AG04449 (cell line): ENCODE data around the gene VSIR.

Experiments
- CTCF ChIA-PET: fragments of 350-600 bp; formaldehyde crosslinking; extraction: SDS; loops from one replicate; lab custom pipeline; 2021; ENCODE audit warnings: antibody characterized with exemption; lab: Yijun Ruan, JAX
- POLR2A ChIA-PET: fragments of 400-600, 350-600 bp; formaldehyde crosslinking; extraction: SDS; loops from one replicate; lab custom pipeline; 2020; ENCODE audit warnings: antibody characterized with exemption, inconsistent platforms; lab: Yijun Ruan, JAX
- DNase-seq: peaks from one replicate; pipeline ENCODE4 v3.0.0-alpha.2; 2010; ENCODE audit warnings: low read depth, low spot score
- H3K4me3 ChIP-seq: 2 replicates; pipeline ENCODE4 v1.5.1; 2011; ENCODE audit warnings: low read depth, mild to moderate bottlenecking, control low read depth, low read length
- TF ChIP-seq, protein P1 (sequence below): IDR thresholded peaks from one replicate; pipeline ENCODE4 v1.5.1; 2011; ENCODE audit warnings: mild to moderate bottlenecking, moderate library complexity, low read length, control low read depth, inconsistent platforms; ENCODE audit not compliant: insufficient read depth; ENCODE audit errors: missing control alignments

Gene VSIR

DNA sequence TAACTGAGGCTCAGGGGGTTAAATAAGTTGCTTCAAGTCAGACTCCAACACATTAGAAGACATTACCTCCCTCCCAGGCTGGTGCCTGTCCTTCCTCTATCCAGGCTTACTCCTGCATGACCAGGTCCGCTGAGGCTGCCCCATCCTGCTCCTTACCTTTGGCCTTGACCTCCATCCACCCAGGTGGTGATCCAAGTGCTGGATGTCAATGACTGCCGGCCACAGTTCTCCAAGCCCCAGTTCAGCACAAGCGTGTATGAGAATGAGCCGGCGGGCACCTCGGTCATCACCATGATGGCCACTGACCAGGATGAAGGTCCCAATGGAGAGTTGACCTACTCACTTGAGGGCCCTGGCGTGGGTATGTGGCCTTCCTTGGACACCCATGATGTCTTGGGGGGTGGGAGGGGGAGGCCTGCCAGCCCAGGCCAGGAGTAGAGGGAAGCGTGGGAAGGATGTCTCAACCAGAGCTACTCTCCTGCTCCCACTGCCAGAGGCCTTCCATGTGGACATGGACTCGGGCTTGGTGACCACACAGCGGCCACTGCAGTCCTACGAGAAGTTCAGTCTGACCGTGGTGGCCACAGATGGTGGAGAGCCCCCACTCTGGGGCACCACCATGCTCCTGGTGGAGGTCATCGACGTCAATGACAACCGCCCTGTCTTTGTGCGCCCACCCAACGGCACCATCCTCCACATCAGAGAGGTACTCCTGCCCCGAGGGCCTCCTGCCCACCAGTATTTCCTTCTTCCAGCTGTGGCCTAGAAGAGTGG, 29.6 kb upstream of the VSIR start:
- no peak for DNase-seq
- CTCF ChIA-PET: interaction anchor here (1.8 kb wide), 1 partner anchor 10 kb away, joined by 9 read pairs; no protein-coding TSS in a partner anchor
- POLR2A ChIA-PET: no interaction called here

DNA sequence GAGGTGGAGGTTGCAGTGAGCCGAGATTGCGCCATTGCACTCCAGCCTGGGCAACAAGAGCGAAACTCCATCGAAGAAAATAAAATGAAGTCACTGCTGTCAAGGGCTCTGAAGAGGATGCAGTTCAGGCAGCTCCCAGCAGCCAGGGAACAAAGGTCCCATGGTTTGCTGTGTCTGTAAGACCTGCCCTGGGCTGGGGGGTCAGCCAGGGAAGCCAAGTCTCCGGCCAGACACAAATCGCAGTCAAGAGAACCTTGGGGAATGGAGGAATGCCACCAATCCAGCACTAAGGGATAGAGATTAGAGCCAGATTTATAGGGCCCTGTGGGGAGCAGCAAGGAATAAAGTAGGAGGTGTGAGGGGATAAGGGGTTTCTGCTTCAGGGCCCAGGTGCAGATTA, 28.9 kb upstream of the VSIR start:
- POLR2A ChIA-PET: no interaction called here
- no peak overlapping the region for H3K4me3 ChIP-seq
- CTCF ChIA-PET: no interaction called here
- TF ChIP-seq, protein P1, sequence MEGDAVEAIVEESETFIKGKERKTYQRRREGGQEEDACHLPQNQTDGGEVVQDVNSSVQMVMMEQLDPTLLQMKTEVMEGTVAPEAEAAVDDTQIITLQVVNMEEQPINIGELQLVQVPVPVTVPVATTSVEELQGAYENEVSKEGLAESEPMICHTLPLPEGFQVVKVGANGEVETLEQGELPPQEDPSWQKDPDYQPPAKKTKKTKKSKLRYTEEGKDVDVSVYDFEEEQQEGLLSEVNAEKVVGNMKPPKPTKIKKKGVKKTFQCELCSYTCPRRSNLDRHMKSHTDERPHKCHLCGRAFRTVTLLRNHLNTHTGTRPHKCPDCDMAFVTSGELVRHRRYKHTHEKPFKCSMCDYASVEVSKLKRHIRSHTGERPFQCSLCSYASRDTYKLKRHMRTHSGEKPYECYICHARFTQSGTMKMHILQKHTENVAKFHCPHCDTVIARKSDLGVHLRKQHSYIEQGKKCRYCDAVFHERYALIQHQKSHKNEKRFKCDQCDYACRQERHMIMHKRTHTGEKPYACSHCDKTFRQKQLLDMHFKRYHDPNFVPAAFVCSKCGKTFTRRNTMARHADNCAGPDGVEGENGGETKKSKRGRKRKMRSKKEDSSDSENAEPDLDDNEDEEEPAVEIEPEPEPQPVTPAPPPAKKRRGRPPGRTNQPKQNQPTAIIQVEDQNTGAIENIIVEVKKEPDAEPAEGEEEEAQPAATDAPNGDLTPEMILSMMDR: no peak
- DNase-seq: no peak

More for the DNA sequence above, 29.6 kb upstream of the VSIR start:
- no peak overlapping the region for H3K4me3 ChIP-seq
- TF ChIP-seq, protein P1: no peak

DNA sequence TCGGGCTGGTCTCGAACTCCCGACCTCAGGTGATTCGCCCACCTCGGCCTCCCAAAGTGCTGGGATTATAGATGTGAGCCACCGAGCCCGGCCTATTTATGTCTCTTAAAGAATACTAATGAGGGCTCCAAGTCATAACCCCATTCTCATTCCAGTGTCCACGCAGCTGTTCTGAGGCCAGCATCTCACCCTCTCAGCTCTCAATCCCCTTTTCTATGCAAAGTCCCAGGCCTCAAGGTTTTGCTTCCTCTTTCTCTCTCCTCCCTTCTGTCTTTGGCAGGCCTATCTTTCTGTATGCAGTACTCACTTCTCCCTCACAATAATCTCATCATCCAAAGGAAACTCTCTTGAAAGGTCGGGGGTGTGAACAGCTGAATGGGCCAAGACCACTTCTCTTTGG, 28.0 kb upstream of the VSIR start:
- POLR2A ChIA-PET: no interaction called here
- DNase-seq: no peak
- CTCF ChIA-PET: interaction anchor here (1.6 kb wide), 1 partner anchor 28 kb away, joined by 4 read pairs; the partner anchor contains the start of gene VSIR

DNA sequence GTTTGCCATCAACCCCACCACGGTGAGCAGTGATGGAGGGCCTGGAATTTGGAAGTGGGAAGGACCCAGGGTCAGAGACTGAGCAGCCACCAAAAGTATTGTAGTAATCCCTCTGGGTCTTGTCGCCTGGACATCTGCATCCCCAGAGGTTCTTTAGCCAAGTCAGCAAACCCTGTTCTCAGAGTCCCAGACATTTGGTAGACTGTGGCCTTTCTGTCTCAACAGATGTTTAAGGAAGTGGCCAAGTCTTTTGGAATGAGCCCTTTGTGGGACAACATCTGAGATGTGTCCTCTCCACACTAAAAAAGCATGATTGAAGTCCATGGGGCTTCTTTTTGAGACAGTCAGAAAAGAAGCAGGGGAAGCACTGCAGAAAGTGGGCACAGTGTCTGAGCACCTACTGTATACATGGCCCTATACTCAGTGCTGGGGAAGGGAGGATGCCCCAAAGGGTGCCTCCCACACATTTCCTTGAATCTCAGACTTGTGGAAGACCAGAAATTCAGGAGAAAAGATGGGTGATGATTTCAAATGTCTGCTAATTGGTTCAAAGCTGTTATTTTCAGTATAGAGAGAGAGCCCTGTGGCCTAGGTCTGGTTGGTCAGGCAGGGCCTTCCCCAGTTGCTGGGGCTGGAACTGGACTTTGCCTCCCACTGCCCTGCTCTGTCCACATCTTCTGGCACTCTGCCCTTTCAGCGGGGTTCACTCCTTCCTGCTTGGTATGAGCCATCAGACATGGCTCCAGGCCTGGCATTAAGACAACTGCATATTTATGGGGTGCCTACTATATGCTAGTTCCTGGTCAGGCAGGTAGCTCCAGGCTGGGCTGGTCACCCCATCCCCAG, 26.5 kb upstream of the VSIR start:
- TF ChIP-seq, protein P1: no peak
- no peak overlapping the region for H3K4me3 ChIP-seq
- no peak for DNase-seq
- POLR2A ChIA-PET: no interaction called here
- CTCF ChIA-PET: interaction anchor here (0.7 kb wide), 1 partner anchor 12 kb away, joined by 4 read pairs; no protein-coding TSS in a partner anchor

More for the DNA sequence above, 28.0 kb upstream of the VSIR start:
- H3K4me3 ChIP-seq: no peak overlapping the region
- TF ChIP-seq, protein P1: no peak

DNA sequence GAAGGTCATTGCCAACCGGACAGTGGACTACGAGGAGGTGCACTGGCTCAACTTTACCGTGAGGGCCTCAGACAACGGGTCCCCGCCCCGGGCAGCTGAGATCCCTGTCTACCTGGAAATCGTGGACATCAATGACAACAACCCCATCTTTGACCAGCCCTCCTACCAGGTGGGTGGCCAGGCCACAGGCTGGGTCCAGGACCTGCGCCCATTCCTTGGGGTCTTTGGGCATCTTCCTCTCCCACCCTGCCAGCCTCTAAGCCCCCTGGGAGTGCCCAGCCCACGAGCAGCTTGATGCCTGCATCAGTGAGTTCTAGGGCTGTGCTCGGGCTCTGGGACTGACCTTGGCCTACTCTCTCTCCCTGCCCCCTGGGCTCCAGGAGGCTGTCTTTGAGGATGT, 25.8 kb upstream of the VSIR start:
- TF ChIP-seq, protein P1: no peak
- H3K4me3 ChIP-seq: no peak overlapping the region
- ChIA-PET CTCF (no interaction called here), POLR2A (no interaction called here)
- DNase-seq: no peak

DNA sequence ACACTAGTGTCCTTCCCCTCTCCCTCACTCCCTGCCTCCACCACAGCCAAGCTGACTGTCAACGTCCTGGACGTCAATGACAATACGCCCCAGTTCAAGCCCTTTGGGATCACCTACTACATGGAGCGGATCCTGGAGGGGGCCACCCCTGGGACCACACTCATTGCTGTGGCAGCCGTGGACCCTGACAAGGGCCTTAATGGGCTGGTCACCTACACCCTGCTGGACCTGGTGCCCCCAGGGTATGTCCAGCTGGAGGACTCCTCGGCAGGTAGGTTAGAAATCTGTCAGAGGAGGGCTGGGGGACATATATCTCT, 24.9 kb upstream of the VSIR start:
- no peak overlapping the region for H3K4me3 ChIP-seq
- ChIA-PET POLR2A (interaction anchor here (0.6 kb wide), 1 partner anchor 62 kb away, joined by 3 read pairs; no protein-coding TSS in a partner anchor), CTCF (no interaction called here)
- TF ChIP-seq, protein P1: no peak
- no peak for DNase-seq
